Activated T-helper 1 cell treated with Interleukin-2 at 50 U/mL for 16 hours (primary cell): ENCODE data around the gene MAZ.

Source experiments
- DNase-seq: peaks from one replicate; pipeline ENCODE4 v3.0.0-alpha.2; 2020; ENCODE audit warnings: low read depth

MAZ gene

GRCh38 chr16:29857133-29857760, 50.9 kb downstream of the MAZ start:
- no peak for DNase-seq

- no peak for DNase-seq
Measured at GRCh38 chr16:29858149-29858849, 52.0 kb downstream of the MAZ start.

- no peak for DNase-seq
Measured at GRCh38 chr16:29858974-29859373, 52.6 kb downstream of the MAZ start.

- DNase-seq: no peak
Measured at GRCh38 chr16:29860218-29860617, 53.9 kb downstream of the MAZ start.
